Measurements from ENCODE around the gene DNTT.

The DNTT gene

DNA sequence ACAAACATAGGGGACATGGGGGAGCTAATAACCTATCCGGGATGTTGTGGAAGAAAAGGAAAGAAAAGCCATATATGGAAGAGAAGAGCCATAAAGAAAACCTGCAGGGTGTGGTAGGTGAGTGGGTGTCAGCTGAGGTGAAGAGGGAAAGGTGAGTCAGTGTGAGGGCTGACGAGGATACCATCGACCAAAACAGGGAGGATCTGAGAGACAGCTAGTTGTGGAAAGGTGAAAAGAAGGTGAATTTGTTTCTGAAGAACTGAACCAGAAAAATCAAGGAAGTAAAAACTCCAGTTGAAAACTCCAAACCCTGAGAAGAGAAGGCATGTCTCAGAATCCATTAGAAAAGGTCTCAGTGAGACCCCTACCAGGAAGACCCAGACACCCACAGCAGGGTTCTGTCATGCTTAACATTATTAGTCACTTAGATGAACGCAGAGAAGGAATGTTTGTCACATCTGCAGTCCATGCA lies 37.0 kb upstream of the DNTT start:
- no peaks in the 10 kb centered on the region for H3K27me3 ChIP-seq (ENCODE audit: insufficient read depth, low read depth, severe bottlenecking)
- H3K36me3 ChIP-seq = no peaks in the 10 kb centered on the region
- no peak for DNase-seq
- H3K27ac ChIP-seq = no peak overlapping the region
- no peak overlapping the region for H3K4me3 ChIP-seq (ENCODE audit: low read depth, low read length)
- H3K9me3 ChIP-seq (ENCODE audit: severe bottlenecking) = no peaks in the 10 kb centered on the region
- TF ChIP-seq, protein P1, sequence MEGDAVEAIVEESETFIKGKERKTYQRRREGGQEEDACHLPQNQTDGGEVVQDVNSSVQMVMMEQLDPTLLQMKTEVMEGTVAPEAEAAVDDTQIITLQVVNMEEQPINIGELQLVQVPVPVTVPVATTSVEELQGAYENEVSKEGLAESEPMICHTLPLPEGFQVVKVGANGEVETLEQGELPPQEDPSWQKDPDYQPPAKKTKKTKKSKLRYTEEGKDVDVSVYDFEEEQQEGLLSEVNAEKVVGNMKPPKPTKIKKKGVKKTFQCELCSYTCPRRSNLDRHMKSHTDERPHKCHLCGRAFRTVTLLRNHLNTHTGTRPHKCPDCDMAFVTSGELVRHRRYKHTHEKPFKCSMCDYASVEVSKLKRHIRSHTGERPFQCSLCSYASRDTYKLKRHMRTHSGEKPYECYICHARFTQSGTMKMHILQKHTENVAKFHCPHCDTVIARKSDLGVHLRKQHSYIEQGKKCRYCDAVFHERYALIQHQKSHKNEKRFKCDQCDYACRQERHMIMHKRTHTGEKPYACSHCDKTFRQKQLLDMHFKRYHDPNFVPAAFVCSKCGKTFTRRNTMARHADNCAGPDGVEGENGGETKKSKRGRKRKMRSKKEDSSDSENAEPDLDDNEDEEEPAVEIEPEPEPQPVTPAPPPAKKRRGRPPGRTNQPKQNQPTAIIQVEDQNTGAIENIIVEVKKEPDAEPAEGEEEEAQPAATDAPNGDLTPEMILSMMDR (IDR thresholded peaks at IDR 0.05; ENCODE audit: low read depth, low read length) = no peak

- no peaks in the 10 kb centered on the region for H3K9me3 ChIP-seq (ENCODE audit: severe bottlenecking)
- H3K27ac ChIP-seq = no peak overlapping the region
- no peaks in the 10 kb centered on the region for H3K36me3 ChIP-seq
- no peak for DNase-seq
- no peaks in the 10 kb centered on the region for H3K27me3 ChIP-seq (ENCODE audit: insufficient read depth, low read depth, severe bottlenecking)
- TF ChIP-seq, protein P1 (IDR thresholded peaks at IDR 0.05; ENCODE audit: low read depth, low read length) = no peak
- H3K4me3 ChIP-seq (ENCODE audit: low read depth, low read length) = no peak overlapping the region
Observed at GRCh38 chr10:96268341-96268909, 35.8 kb upstream of the DNTT start.

DNA sequence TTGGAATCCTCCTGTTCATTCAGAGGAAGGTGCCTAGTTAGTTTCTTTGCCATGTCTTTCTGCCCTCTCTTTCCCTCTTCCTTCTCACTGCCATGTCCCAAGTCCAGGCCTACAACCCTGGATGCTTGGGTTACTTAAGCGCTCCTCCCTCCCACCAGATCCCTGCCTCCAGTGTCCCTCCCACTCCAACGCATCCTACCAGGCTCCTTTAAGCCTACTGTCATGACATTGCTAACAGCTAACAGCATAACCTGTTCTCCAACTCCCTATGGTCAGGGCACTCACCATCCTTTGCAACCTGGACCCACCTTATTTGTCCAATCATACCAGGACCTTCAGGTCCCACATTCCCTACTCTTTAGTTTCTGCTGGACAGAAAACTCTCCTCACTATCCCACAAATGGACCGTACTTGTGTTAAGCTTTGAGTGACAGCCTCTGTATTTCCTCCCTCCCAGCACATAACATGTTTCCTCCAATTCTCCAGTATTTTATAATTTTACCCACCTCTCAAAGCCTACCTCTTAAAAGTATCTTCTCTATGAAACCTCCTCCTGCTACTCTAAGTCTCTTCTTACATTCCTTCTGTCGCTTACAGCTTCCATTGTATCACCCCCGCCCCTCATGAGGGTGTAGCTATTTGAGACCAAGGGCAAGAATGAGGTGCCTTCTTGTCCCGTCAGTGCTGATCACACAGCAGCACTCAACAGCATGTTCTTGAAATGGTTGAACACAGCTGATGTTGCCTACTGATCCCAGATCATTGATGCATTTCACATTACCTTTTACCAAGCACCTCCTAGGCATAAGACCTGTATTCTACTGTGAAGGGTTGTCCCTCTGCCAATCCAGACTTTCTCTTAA lies 34.6 kb upstream of the DNTT start:
- no peaks in the 10 kb centered on the region for H3K36me3 ChIP-seq

GRCh38 chr10:96270571-96270970 lies 33.7 kb upstream of the DNTT start:
- Histone ChIP-seq H3K4me3 (ENCODE audit: low read depth, low read length) (no peak overlapping the region), H3K36me3 (no peaks in the 10 kb centered on the region), H3K9me3 (ENCODE audit: severe bottlenecking) (no peaks in the 10 kb centered on the region), H3K27me3 (ENCODE audit: insufficient read depth, low read depth, severe bottlenecking) (no peaks in the 10 kb centered on the region), H3K27ac (no peak overlapping the region)
- TF ChIP-seq, protein P1 (IDR thresholded peaks at IDR 0.05; ENCODE audit: low read depth, low read length) = no peak
- DNase-seq = no peak

More for the DNA sequence above, 34.6 kb upstream of the DNTT start:
- TF ChIP-seq, protein P1 (IDR thresholded peaks at IDR 0.05; ENCODE audit: low read depth, low read length) = no peak
- DNase-seq = no peak
- no peaks in the 10 kb centered on the region for H3K27me3 ChIP-seq (ENCODE audit: insufficient read depth, low read depth, severe bottlenecking)
- H3K9me3 ChIP-seq (ENCODE audit: severe bottlenecking) = no peaks in the 10 kb centered on the region
- H3K27ac ChIP-seq = no peak overlapping the region
- no peak overlapping the region for H3K4me3 ChIP-seq (ENCODE audit: low read depth, low read length)

DNA sequence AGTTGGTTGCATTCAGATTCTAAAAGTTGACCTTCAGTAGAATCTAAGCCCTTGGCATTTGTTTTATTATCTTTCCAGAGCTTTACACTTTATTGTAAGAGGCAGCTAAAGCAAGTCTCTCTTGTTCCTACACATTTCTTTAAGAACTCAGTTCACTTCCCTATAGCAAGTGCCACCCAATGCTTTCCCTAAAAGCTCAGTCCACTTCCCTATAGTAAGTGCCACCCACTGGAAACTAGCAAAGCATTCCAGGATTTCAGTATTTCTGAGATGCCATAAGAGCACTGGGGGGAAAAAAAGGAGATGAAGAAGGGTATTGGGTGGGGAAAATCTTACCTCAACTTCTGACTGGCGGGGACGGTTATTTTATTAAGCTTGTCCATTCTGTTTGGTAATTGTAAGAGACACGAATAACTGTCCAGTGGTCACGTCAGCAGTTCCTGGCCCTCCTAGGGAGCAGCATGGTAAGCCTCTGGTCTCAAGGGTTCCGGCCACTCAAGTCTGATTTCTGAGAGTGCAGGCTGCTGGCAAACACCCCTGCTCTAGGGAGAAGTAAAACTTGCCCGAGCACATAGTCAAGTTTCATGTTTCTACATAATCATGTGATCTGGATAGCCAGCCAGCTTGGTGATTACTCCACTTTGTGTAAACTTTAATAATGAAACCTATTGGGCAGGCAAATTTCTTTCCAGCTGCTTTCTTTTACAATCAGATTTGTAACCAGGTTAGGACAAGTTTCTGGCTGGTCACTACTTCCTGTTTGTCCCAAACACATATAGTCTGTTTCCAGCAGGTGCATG lies 33.0 kb upstream of the DNTT start, which contains the start of gene BLNK:
Gene BLNK, minus strand, starts transcription at position 554 of the 800 bp plus-strand sequence. Its CDS starts 171 bp downstream, at position 383.
- no peaks in the 10 kb centered on the region for H3K9me3 ChIP-seq (ENCODE audit: severe bottlenecking)
- TF ChIP-seq, protein P1 (IDR thresholded peaks at IDR 0.05; ENCODE audit: low read depth, low read length) = no peak
- H3K27ac ChIP-seq = no peak within 1 kb of the TSS
- H3K36me3 ChIP-seq = no peaks in the 10 kb centered on the region
- no peak for DNase-seq
- no peaks in the 10 kb centered on the region for H3K27me3 ChIP-seq (ENCODE audit: insufficient read depth, low read depth, severe bottlenecking)
- H3K4me3 ChIP-seq (ENCODE audit: low read depth, low read length) = no peak within 1 kb of the TSS
